NB4 (cell line): ENCODE results near the gene C2orf15.

ENCODE experiments used
- MYC ChIP-seq: IDR thresholded peaks from 2 replicates; pipeline ENCODE4 v1.6.1; 2011; ENCODE audit warnings: low read depth, low read length
- POLR2A ChIP-seq: IDR thresholded peaks from 2 replicates; pipeline ENCODE4 v1.6.1; 2011; ENCODE audit warnings: mild to moderate bottlenecking; ENCODE audit not compliant: insufficient read length; ENCODE audit errors: extremely low read depth
- TF ChIP-seq, protein P1 (sequence below): IDR thresholded peaks from one replicate; pipeline ENCODE4 v1.5.1; 2012; ENCODE audit warnings: low read depth, low read length
- TF ChIP-seq, protein P2 (sequence below): IDR thresholded peaks from 2 replicates; pipeline ENCODE4 v1.6.1; 2011; ENCODE audit warnings: low read depth, low read length

DNA sequence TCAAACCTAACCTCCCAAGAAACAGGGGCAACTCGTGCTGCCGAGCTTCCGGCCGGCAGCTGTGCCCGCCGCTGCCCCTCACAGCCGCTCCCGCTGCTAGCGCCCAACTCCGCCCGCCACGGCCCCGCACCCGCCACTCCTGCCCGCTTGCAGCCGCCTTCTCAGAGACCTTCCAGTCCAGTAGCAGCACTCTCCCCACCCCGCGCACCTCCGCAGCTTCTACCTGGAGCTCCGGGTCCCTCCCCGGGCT, 722 bp upstream of the C2orf15 start:
- TF ChIP-seq, protein P1, sequence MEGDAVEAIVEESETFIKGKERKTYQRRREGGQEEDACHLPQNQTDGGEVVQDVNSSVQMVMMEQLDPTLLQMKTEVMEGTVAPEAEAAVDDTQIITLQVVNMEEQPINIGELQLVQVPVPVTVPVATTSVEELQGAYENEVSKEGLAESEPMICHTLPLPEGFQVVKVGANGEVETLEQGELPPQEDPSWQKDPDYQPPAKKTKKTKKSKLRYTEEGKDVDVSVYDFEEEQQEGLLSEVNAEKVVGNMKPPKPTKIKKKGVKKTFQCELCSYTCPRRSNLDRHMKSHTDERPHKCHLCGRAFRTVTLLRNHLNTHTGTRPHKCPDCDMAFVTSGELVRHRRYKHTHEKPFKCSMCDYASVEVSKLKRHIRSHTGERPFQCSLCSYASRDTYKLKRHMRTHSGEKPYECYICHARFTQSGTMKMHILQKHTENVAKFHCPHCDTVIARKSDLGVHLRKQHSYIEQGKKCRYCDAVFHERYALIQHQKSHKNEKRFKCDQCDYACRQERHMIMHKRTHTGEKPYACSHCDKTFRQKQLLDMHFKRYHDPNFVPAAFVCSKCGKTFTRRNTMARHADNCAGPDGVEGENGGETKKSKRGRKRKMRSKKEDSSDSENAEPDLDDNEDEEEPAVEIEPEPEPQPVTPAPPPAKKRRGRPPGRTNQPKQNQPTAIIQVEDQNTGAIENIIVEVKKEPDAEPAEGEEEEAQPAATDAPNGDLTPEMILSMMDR = no peak
- TF ChIP-seq POLR2A (no peak), MYC (no peak)
- TF ChIP-seq, protein P2, sequence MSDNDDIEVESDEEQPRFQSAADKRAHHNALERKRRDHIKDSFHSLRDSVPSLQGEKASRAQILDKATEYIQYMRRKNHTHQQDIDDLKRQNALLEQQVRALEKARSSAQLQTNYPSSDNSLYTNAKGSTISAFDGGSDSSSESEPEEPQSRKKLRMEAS = peak; percentile 22; the same call in 1 of the 2 replicates
